NCI-H1436 treated with DMSO at 0.1 percent for 48 hours (cell line): ENCODE measurements around the gene DCLK1.

Source experiments
- DNase-seq: peaks from one replicate; lab custom pipeline; 2025; lab: John Stamatoyannopoulos, UW

DCLK1 gene

GRCh38 chr13:35894636-35895035 is 236.5 kb downstream of the DCLK1 start:
- DNase-seq = no peak

- DNase-seq = no peak
These were observed 238.1 kb downstream of the DCLK1 start for GRCh38 chr13:35892837-35893814.

- DNase-seq = no peak
These were observed 239.4 kb downstream of the DCLK1 start for GRCh38 chr13:35891507-35892441.

- DNase-seq = no peak
These were observed 241.6 kb downstream of the DCLK1 start for GRCh38 chr13:35889560-35889959.

- no peak for DNase-seq
These were observed 242.2 kb downstream of the DCLK1 start for GRCh38 chr13:35888981-35889380.

GRCh38 chr13:35888457-35888883 is 242.7 kb downstream of the DCLK1 start:
- peak; percentile 3 for DNase-seq

GRCh38 chr13:35887115-35887666 is 244.0 kb downstream of the DCLK1 start:
- no peak for DNase-seq

- no peak for DNase-seq
These were observed 244.7 kb downstream of the DCLK1 start for GRCh38 chr13:35886332-35887114.

- no peak for DNase-seq
These were observed 246.9 kb downstream of the DCLK1 start for GRCh38 chr13:35884211-35884760.

GRCh38 chr13:35882722-35883497 is 248.3 kb downstream of the DCLK1 start:
- DNase-seq = no peak

GRCh38 chr13:35881360-35881759 is 249.8 kb downstream of the DCLK1 start:
- no peak for DNase-seq

- DNase-seq = no peak
These were observed 252.1 kb downstream of the DCLK1 start for GRCh38 chr13:35879111-35879510.

- no peak for DNase-seq
These were observed 254.6 kb downstream of the DCLK1 start for GRCh38 chr13:35876601-35877000.

GRCh38 chr13:35874704-35875103 is 256.5 kb downstream of the DCLK1 start:
- no peak for DNase-seq

- DNase-seq = no peak
These were observed 258.8 kb downstream of the DCLK1 start for GRCh38 chr13:35872369-35872768.

GRCh38 chr13:35871561-35871960 is 259.6 kb downstream of the DCLK1 start:
- no peak for DNase-seq

GRCh38 chr13:35866801-35867200 is 264.4 kb downstream of the DCLK1 start:
- no peak for DNase-seq

- DNase-seq = no peak
These were observed 265.6 kb downstream of the DCLK1 start for GRCh38 chr13:35865341-35866240.

- no peak for DNase-seq
These were observed 270.5 kb downstream of the DCLK1 start for GRCh38 chr13:35860661-35861060.
